Astrocyte of the spinal cord (primary cell): ENCODE results near the gene TINAGL1.
A peak's percentile ranks its signal among the peaks of the same experiment; 100 is the strongest.

Experiments
- DNase-seq: peaks from one replicate; pipeline ENCODE4 v3.0.0; 2011; ENCODE audit warnings: low read depth, low spot score
- H3K4me3 ChIP-seq: 2 replicates; pipeline ENCODE4 v1.5.1; 2011; ENCODE audit warnings: low read depth, mild to moderate bottlenecking, low read length, moderate library complexity
- CTCF ChIP-seq: IDR thresholded peaks from 2 replicates; pipeline ENCODE4 v1.5.1; 2012; ENCODE audit warnings: low read depth, mild to moderate bottlenecking, low read length, inconsistent platforms
- in situ Hi-C: cut with HindIII; loops from 2 replicates; pipeline ENCODE4 v1.10.0; 2017; ENCODE audit warnings: low sequenced_read_pairs

The TINAGL1 gene

GRCh38 chr1:31621847-31622730 is 45.8 kb downstream of the TINAGL1 start:
- in situ Hi-C loops: no loop called here
- no peak for TF ChIP-seq CTCF
- DNase-seq: no peak
- no peak overlapping the region for H3K4me3 ChIP-seq

GRCh38 chr1:31623365-31623764 is 47.0 kb downstream of the TINAGL1 start:
- H3K4me3 ChIP-seq: no peak overlapping the region
- no peak for TF ChIP-seq CTCF
- no peak for DNase-seq
- in situ Hi-C loops: no loop called here

- no peak for DNase-seq
- in situ Hi-C loops: no loop called here
- no peak for TF ChIP-seq CTCF
- H3K4me3 ChIP-seq: no peak overlapping the region
Measured at GRCh38 chr1:31624309-31624708, 48.0 kb downstream of the TINAGL1 start.

- in situ Hi-C loops: no loop called here
- H3K4me3 ChIP-seq: no peak overlapping the region
Measured at GRCh38 chr1:31624731-31625514, 48.6 kb downstream of the TINAGL1 start.

GRCh38 chr1:31625561-31626222 is 49.4 kb downstream of the TINAGL1 start:
- in situ Hi-C loops: no loop called here
- H3K4me3 ChIP-seq: no peak overlapping the region
- DNase-seq: peak; percentile 64
- TF ChIP-seq CTCF: no peak

More at GRCh38 chr1:31624731-31625514, 48.6 kb downstream of the TINAGL1 start:
- DNase-seq: no peak
- no peak for TF ChIP-seq CTCF
